ENCODE results near the gene MAPK1.
"Not testable (repeated sequence)": the region's sequence is repeated elsewhere in the genome, so short reads cannot be mapped to it uniquely, and the experiment has no call there.

Gene MAPK1

GRCh38 chr22:21803811-21804249 is 63.6 kb downstream of the MAPK1 start:
- no peak for DNase-seq (ENCODE audit: low read depth)
- no peak overlapping the region for H3K4me3 ChIP-seq (ENCODE audit: low read depth, low read length)
- TF ChIP-seq CTCF (IDR thresholded peaks at IDR 0.05; ENCODE audit: low read depth, low read length, missing control alignments), result no peak

- DNase-seq (ENCODE audit: low read depth), result no peak
- H3K4me3 ChIP-seq (ENCODE audit: low read depth, low read length), result no peak overlapping the region
- no peak for TF ChIP-seq CTCF (IDR thresholded peaks at IDR 0.05; ENCODE audit: low read depth, low read length, missing control alignments)
Observed at GRCh38 chr22:21802673-21803072, 64.8 kb downstream of the MAPK1 start.

DNA sequence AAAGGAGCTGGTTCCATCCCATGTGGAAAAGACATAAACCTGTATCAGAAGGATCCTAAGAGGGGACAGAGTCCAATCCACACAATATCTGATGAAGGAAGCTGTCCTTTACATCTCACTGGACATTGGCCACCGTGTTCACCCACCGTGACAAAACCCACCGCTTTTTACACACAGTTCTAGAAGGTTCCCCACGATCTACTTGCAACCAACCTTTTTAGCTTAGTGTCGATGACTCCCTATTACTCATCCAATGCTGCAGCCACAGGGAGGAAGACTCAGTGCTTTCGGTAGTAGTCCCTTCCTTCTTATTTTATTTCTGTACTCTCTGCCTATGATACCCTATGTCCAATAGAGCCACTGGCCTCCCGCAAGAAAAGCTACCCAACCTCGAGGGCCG is 65.4 kb downstream of the MAPK1 start:
- TF ChIP-seq CTCF (IDR thresholded peaks at IDR 0.05; ENCODE audit: low read depth, low read length, missing control alignments), result no peak
- no peak overlapping the region for H3K4me3 ChIP-seq (ENCODE audit: low read depth, low read length)
- DNase-seq (ENCODE audit: low read depth), result no peak

GRCh38 chr22:21801304-21801644 is 66.2 kb downstream of the MAPK1 start:
- not testable (repeated sequence) for DNase-seq (ENCODE audit: low read depth); H3K4me3 ChIP-seq (ENCODE audit: low read depth, low read length)

DNA sequence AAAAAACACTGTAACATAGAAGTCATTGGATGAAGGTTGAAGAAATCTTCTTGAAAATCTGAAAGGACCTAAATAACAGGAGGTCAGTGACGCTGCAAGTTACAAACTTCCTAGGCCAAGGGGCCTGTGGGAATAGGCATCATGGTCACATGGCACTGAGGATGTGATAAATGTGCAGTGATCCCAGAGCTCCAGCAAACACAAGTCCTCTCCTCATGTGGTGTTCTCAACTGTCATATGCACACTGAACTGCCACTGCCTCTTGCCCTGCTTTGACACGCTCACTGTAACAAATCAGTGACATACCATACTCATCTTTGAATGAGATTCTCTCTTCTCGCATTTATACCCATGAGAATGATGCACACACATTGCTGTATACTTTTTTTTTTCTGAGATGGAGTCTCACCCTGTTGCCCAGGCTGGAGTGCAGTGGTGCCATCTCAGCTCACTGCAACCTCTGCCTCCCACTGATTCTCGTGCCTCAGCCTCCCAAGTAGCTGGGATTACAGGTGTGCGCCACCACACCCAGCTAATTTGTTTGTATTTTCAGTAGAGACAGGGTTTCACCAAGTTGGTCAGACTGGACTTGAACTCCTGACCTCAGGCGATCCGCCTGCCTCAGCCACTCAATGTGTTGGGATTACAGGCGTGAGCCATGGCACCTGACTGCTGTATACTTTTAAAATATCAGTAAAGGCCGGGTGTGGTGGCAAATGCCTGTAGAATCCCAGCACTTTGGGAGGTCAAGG is 66.7 kb downstream of the MAPK1 start:
- no peak overlapping the region for H3K4me3 ChIP-seq (ENCODE audit: low read depth, low read length)
- no peak for TF ChIP-seq CTCF (IDR thresholded peaks at IDR 0.05; ENCODE audit: low read depth, low read length, missing control alignments)
- no peak for DNase-seq (ENCODE audit: low read depth)

DNA sequence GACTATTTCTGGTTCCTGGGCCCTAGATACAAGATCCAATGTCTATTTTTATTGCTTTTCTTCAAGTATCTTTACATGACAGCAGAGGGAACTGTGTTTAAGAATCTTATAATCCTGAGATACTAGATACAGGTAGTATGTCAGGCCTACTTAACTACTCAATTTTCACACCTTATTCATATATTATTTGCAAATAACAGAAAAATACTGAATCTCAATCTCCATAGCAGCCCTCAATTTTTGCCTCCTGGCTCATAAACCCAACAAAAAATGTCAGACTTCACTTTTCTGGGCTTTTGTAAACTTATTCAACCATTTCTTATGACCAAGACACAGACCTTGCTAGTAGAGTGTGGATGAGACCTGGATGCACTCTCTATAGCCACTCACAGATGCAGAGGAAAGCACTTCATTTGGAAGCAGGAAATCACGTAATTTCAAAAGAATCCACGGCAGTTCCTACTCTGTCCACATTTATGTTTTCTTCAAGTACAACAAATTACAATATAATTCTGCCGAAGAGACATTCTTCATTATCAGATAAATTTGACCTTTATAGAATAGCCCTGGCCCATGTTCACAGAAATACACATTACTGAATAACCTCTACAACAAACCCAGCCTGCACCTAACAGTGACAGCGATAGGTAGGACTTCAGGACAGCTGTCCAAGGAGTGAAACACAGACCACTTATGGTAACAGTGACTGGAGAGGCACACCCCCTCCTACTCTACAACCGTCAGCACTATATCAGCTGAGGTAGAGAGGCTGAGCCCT is 69.8 kb downstream of the MAPK1 start:
- DNase-seq (ENCODE audit: low read depth), result no peak
- TF ChIP-seq CTCF (IDR thresholded peaks at IDR 0.05; ENCODE audit: low read depth, low read length, missing control alignments), result no peak
- H3K4me3 ChIP-seq (ENCODE audit: low read depth, low read length), result no peak overlapping the region

- no peak for DNase-seq (ENCODE audit: low read depth)
- TF ChIP-seq CTCF (IDR thresholded peaks at IDR 0.05; ENCODE audit: low read depth, low read length, missing control alignments), result no peak
- no peak overlapping the region for H3K4me3 ChIP-seq (ENCODE audit: low read depth, low read length)
Observed at GRCh38 chr22:21796863-21797262, 70.6 kb downstream of the MAPK1 start.
